HEK293 (cell line): ENCODE results near the gene MTHFSD.

Source experiments
- IKZF3 ChIP-seq: fragments of 450-650 bp; IDR thresholded peaks from 2 replicates; pipeline ENCODE4 v1.5.0; 2018; ENCODE audit warnings: missing biosample characterization, mild to moderate bottlenecking, missing genetic modification characterization, moderate library complexity
- REST ChIP-seq: fragments of 450-650 bp; formaldehyde crosslinking; IDR thresholded peaks from 2 replicates; pipeline ENCODE4 v1.5.1; 2016; ENCODE audit warnings: missing biosample characterization, missing genetic modification characterization
- ZBTB1 ChIP-seq: fragments of 450-650 bp; formaldehyde crosslinking; IDR thresholded peaks from 2 replicates; pipeline ENCODE4 v1.5.1; 2016; ENCODE audit warnings: missing biosample characterization, missing genetic modification characterization
- ZBTB11 ChIP-seq: fragments of 450-650 bp; formaldehyde crosslinking; conservative IDR thresholded peaks from 2 replicates; pipeline ENCODE4 v1.5.1; 2016; ENCODE audit warnings: low read depth, missing biosample characterization, missing genetic modification characterization
- ZBTB6 ChIP-seq: fragments of 450-650 bp; formaldehyde crosslinking; IDR thresholded peaks from 2 replicates; pipeline ENCODE4 v1.5.1; 2017; ENCODE audit warnings: missing biosample characterization, missing genetic modification characterization
- ZNF175 ChIP-seq: fragments of 450-650 bp; formaldehyde crosslinking; IDR thresholded peaks from 2 replicates; pipeline ENCODE4 v1.5.1; 2016; ENCODE audit warnings: missing biosample characterization, missing genetic modification characterization
- ZNF324 ChIP-seq: fragments of 450-650 bp; formaldehyde crosslinking; IDR thresholded peaks from 2 replicates; pipeline ENCODE4 v1.5.1; 2016; ENCODE audit warnings: missing biosample characterization, missing genetic modification characterization
- ZNF501 ChIP-seq: fragments of 450-650 bp; formaldehyde crosslinking; IDR thresholded peaks from 2 replicates; pipeline ENCODE4 v1.5.1; 2016; ENCODE audit warnings: missing biosample characterization, missing genetic modification characterization
- ZNF624 ChIP-seq: fragments of 450-650 bp; formaldehyde crosslinking; IDR thresholded peaks from 2 replicates; pipeline ENCODE4 v1.5.1; 2017; ENCODE audit warnings: missing biosample characterization, missing genetic modification characterization
- ZNF658 ChIP-seq: fragments of 450-650 bp; formaldehyde crosslinking; IDR thresholded peaks from 2 replicates; pipeline ENCODE4; 2016; ENCODE audit warnings: missing biosample characterization, missing genetic modification characterization
- ZNF747 ChIP-seq: fragments of 450-650 bp; formaldehyde crosslinking; IDR thresholded peaks from 2 replicates; pipeline ENCODE4 v1.5.1; 2016; ENCODE audit warnings: missing biosample characterization, missing genetic modification characterization
- TF ChIP-seq, protein P1 (sequence below): fragments of 450-650 bp; formaldehyde crosslinking; IDR thresholded peaks from 2 replicates; pipeline ENCODE4 v1.5.1; 2016; ENCODE audit warnings: missing biosample characterization, missing genetic modification characterization
- TF ChIP-seq, protein P2 (sequence below): IDR thresholded peaks from 2 replicates; pipeline ENCODE4 v1.6.1; 2011; ENCODE audit warnings: mild to moderate bottlenecking, low read depth, low read length, borderline replicate concordance
- TF ChIP-seq, protein P3 (sequence below): fragments of 450-650 bp; formaldehyde crosslinking; IDR thresholded peaks from 2 replicates; pipeline ENCODE4 v1.5.1; 2016; ENCODE audit warnings: missing biosample characterization, missing genetic modification characterization

- TF ChIP-seq, protein P1, sequence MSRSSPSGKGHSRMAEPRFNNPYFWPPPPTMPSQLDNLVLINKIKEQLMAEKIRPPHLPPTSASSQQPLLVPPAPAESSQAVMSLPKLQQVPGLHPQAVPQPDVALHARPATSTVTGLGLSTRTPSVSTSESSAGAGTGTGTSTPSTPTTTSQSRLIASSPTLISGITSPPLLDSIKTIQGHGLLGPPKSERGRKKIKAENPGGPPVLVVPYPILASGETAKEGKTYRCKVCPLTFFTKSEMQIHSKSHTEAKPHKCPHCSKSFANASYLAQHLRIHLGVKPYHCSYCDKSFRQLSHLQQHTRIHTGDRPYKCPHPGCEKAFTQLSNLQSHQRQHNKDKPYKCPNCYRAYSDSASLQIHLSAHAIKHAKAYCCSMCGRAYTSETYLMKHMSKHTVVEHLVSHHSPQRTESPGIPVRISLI (tag by site-specific recombination), result no peak
- TF ChIP-seq, protein P2, sequence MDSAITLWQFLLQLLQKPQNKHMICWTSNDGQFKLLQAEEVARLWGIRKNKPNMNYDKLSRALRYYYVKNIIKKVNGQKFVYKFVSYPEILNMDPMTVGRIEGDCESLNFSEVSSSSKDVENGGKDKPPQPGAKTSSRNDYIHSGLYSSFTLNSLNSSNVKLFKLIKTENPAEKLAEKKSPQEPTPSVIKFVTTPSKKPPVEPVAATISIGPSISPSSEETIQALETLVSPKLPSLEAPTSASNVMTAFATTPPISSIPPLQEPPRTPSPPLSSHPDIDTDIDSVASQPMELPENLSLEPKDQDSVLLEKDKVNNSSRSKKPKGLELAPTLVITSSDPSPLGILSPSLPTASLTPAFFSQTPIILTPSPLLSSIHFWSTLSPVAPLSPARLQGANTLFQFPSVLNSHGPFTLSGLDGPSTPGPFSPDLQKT, result no peak
- TF ChIP-seq ZNF324 (tag by site-specific recombination) (no peak), IKZF3 (no peak), ZNF658 (tag by site-specific recombination) (no peak), REST (tag by site-specific recombination) (no peak), ZBTB11 (tag by site-specific recombination) (no peak), ZNF501 (no peak), ZNF747 (tag by site-specific recombination) (no peak), ZNF624 (tag by site-specific recombination) (no peak), ZNF175 (tag by site-specific recombination) (no peak), ZBTB1 (tag by site-specific recombination) (no peak), ZBTB6 (no peak)
- TF ChIP-seq, protein P3, sequence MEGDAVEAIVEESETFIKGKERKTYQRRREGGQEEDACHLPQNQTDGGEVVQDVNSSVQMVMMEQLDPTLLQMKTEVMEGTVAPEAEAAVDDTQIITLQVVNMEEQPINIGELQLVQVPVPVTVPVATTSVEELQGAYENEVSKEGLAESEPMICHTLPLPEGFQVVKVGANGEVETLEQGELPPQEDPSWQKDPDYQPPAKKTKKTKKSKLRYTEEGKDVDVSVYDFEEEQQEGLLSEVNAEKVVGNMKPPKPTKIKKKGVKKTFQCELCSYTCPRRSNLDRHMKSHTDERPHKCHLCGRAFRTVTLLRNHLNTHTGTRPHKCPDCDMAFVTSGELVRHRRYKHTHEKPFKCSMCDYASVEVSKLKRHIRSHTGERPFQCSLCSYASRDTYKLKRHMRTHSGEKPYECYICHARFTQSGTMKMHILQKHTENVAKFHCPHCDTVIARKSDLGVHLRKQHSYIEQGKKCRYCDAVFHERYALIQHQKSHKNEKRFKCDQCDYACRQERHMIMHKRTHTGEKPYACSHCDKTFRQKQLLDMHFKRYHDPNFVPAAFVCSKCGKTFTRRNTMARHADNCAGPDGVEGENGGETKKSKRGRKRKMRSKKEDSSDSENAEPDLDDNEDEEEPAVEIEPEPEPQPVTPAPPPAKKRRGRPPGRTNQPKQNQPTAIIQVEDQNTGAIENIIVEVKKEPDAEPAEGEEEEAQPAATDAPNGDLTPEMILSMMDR, result no peak
These were observed 16.7 kb downstream of the MTHFSD start for GRCh38 chr16:86538196-86538780.
